MCF 10A (cell line): Measurements from ENCODE around the gene RANBP9. TPM values are rescaled to one million over a fixed set of nuclear protein-coding genes. Genes with fewer than 3 reads are reported as not detected.

Source experiments
- BruUV-seq: library from RNA; stranded (reverse); fragments of 400-500 nt; replicated peaks from 2 replicates; lab custom pipeline; 2021; lab: Mats Ljungman, UMichigan
- CTCF ChIA-PET: fragments of 300-600 bp; sonication (Branson Sonifier 250); formaldehyde crosslinking; extraction: SDS; loops from one replicate; lab custom pipeline; 2021; ENCODE audit warnings: antibody characterized with exemption, inconsistent platforms; lab: Yijun Ruan, JAX
- POLR2A ChIA-PET: fragments of 300-600, 350-650 bp; sonication (Branson Sonifier 250); formaldehyde crosslinking; extraction: SDS; loops from one replicate; lab custom pipeline; 2020; ENCODE audit warnings: antibody characterized with exemption, inconsistent platforms; lab: Yijun Ruan, JAX
- DNase-seq: peaks from one replicate; pipeline ENCODE4 v3.0.0-alpha.2; 2018; ENCODE audit not compliant: unreplicated experiment
- H3K27ac Mint-ChIP-seq: one replicate; pipeline ENCODE4 v1.8.0; 2022; ENCODE audit warnings: mild to moderate bottlenecking, low read depth, mixed read lengths; ENCODE audit not compliant: unreplicated experiment
- H3K27me3 Mint-ChIP-seq: one replicate; pipeline ENCODE4 v1.8.0; 2022; ENCODE audit warnings: mixed read lengths; ENCODE audit not compliant: insufficient read depth, unreplicated experiment
- H3K36me3 Mint-ChIP-seq: one replicate; pipeline ENCODE4 v1.8.0; 2022; ENCODE audit warnings: mild to moderate bottlenecking, moderate library complexity, mixed read lengths; ENCODE audit not compliant: insufficient read depth, unreplicated experiment
- H3K4me1 Mint-ChIP-seq: one replicate; pipeline ENCODE4 v1.8.0; 2022; ENCODE audit warnings: mixed read lengths; ENCODE audit not compliant: insufficient read depth, unreplicated experiment
- H3K4me3 Mint-ChIP-seq: one replicate; pipeline ENCODE4 v1.8.0; 2022; ENCODE audit warnings: mild to moderate bottlenecking, moderate library complexity, mixed read lengths; ENCODE audit not compliant: unreplicated experiment
- H3K9me3 Mint-ChIP-seq: one replicate; pipeline ENCODE4 v1.8.0; 2022; ENCODE audit warnings: mixed read lengths; ENCODE audit not compliant: unreplicated experiment
- intact Hi-C: fragments of 100-400 bp; cut with micrococcal nuclease; formaldehyde crosslinking; loops from 2 replicates; pipeline ENCODE4 v1.14.1; 2022
- total RNA-seq: library from RNA; stranded (reverse); gene quantifications from 2 replicates; pipeline ENCODE4 v1.2.3, GENCODE V29; 2022
- TF ChIP-seq, protein P1 (sequence below): fragments of 200-600 bp; IDR thresholded peaks from one replicate; pipeline ENCODE4 v1.8.0; 2022; ENCODE audit warnings: antibody characterized with exemption, mild to moderate bottlenecking; ENCODE audit not compliant: unreplicated experiment

RANBP9 gene
- total RNA-seq, 1 experiment from 2014 or later = 48.0 TPM

DNA sequence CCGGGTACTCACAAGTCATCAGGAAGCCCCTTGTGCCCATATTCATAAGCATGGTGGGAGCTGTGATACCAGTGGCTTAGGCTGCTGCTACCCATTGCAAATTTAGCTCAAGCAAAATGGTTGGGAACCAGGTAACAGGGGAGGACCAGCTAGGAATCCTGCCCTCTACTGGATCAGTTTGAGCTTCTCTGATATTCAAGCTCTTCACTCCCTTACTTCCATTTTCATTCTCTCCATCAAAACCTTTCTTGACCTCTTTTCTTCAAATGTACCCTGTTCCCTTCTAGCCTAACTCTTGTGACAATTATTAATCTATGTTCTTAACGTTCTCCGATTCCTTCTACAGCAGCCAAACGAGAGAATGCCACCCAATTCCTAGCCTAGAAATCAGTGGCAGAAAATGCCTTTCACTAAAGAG is 86.8 kb downstream of the RANBP9 start:
- Mint-ChIP-seq H3K27me3 (no peaks in the 10 kb centered on the region), H3K36me3 (peaks cover 81% of the 10 kb centered on the region), H3K9me3 (no peaks in the 10 kb centered on the region), H3K4me1 (peaks cover 9% of the 10 kb centered on the region), H3K27ac (no peak overlapping the region), H3K4me3 (no peak overlapping the region)
- CTCF ChIA-PET = interaction anchor here (0.6 to 1.4 kb wide), 6 partner anchors 8 to 283 kb away, joined by 3 to 12 read pairs (median 4); no protein-coding TSS in a partner anchor
- intact Hi-C loops = loop anchor here (2.0 kb wide), 1 partner anchor 86 kb away; the partner anchor contains the start of gene RANBP9
- BruUV-seq = no TSS peak
- TF ChIP-seq, protein P1, sequence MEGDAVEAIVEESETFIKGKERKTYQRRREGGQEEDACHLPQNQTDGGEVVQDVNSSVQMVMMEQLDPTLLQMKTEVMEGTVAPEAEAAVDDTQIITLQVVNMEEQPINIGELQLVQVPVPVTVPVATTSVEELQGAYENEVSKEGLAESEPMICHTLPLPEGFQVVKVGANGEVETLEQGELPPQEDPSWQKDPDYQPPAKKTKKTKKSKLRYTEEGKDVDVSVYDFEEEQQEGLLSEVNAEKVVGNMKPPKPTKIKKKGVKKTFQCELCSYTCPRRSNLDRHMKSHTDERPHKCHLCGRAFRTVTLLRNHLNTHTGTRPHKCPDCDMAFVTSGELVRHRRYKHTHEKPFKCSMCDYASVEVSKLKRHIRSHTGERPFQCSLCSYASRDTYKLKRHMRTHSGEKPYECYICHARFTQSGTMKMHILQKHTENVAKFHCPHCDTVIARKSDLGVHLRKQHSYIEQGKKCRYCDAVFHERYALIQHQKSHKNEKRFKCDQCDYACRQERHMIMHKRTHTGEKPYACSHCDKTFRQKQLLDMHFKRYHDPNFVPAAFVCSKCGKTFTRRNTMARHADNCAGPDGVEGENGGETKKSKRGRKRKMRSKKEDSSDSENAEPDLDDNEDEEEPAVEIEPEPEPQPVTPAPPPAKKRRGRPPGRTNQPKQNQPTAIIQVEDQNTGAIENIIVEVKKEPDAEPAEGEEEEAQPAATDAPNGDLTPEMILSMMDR = peak; percentile 44
- POLR2A ChIA-PET = interaction anchor here (0.6 to 2.0 kb wide), 2 partner anchors 9 to 439 kb away, joined by 3 to 22 read pairs; partner anchors contain the start of gene NOL7
- peak; percentile 45 for DNase-seq

DNA sequence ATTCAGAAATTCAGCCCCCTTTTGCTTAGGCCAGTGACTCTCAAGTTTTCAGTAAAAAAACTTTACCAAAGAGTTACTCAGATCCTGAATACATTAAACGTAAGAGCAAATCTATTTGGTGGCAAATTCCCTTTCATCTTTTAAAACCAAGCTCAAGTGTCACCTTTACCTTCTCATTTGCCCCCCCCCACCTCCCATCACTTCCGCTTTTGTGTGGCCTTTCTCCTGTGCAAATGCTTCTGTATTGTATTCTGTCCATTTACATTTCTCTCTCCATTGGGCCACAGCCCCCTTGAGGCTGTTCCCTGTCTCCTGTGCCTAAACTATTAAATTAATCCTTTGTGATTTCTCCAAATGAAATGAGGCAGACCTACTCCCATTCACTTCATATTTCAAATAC is 94.6 kb downstream of the RANBP9 start:
- H3K36me3 Mint-ChIP-seq = peaks cover 75% of the 10 kb centered on the region

DNA sequence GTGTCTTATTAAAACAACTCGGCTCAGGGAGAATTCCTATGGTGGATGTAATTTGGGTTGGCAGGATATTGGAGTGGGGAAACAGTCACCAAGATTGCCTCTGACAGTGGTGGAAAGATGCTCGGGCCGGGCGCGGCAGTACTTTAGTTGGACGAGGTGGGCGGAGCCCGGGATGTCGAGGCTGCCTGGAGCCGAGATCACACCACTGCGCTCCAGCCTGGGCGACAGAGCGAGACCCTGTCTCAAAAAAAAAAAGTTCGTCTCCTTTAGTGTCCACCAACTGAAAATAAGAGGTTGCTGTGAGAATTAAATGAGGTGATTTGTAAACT is 95.9 kb downstream of the RANBP9 start:
- peaks cover 9% of the 10 kb centered on the region for H3K4me1 Mint-ChIP-seq
- no TSS peak for BruUV-seq
- ChIA-PET CTCF (interaction anchor here (0.5 to 4.7 kb wide), 21 partner anchors 9 to 625 kb away, joined by 3 to 23 read pairs (median 3); partner anchors contain the start of gene SIRT5), POLR2A (interaction anchor here (0.7 to 4.9 kb wide), 28 partner anchors 9 to 652 kb away, joined by 3 to 109 read pairs (median 4); partner anchors contain the start of genes GFOD1, MCUR1, RANBP9 and SIRT5)
- H3K9me3 Mint-ChIP-seq = no peaks in the 10 kb centered on the region
- no peaks in the 10 kb centered on the region for H3K27me3 Mint-ChIP-seq
- H3K27ac Mint-ChIP-seq = peak overlapping the region; percentile 98
- H3K4me3 Mint-ChIP-seq = peak overlapping the region; percentile 99
- intact Hi-C loops = loop anchor here (1.0 to 10.0 kb wide), 4 partner anchors 41 to 279 kb away; partner anchors contain the start of genes RANBP9 and SIRT5
- peak; percentile 51 for DNase-seq
- TF ChIP-seq, protein P1 = no peak
- peaks cover 62% of the 10 kb centered on the region for H3K36me3 Mint-ChIP-seq

More for the DNA sequence above, 94.6 kb downstream of the RANBP9 start:
- no peaks in the 10 kb centered on the region for H3K27me3 Mint-ChIP-seq
- TF ChIP-seq, protein P1 = no peak
- DNase-seq = no peak
- BruUV-seq = no TSS peak
- peaks cover 9% of the 10 kb centered on the region for H3K4me1 Mint-ChIP-seq
- CTCF ChIA-PET = interaction anchor here (0.6 to 2.0 kb wide), 4 partner anchors 8 to 979 kb away, joined by 3 to 9 read pairs (median 4); no protein-coding TSS in a partner anchor
- POLR2A ChIA-PET = interaction anchor here (0.8 to 4.9 kb wide), 8 partner anchors 7 to 136 kb away, joined by 3 to 109 read pairs (median 14); partner anchors contain the start of genes GFOD1, RANBP9 and SIRT5
- no peaks in the 10 kb centered on the region for H3K9me3 Mint-ChIP-seq
- H3K4me3 Mint-ChIP-seq = peak overlapping the region; percentile 99
- intact Hi-C loops = loop anchor here (10.0 kb wide), 1 partner anchor 178 kb away; no protein-coding TSS in a partner anchor
- H3K27ac Mint-ChIP-seq = peak overlapping the region; percentile 26
